Uterus (tissue), 4 donors: ENCODE measurements around the gene PPM1H. TPM values are rescaled to one million over a fixed set of nuclear protein-coding genes. Genes with fewer than 3 reads are reported as not detected.
A peak's percentile ranks its signal among the peaks of the same experiment; 100 is the strongest.

ENCODE experiments used
- DNase-seq, 2 donors: peaks; one replicate each; pipeline ENCODE4 v3.0.0-alpha.2; 2019 to 2020
- H3K27ac ChIP-seq, 2 donors: fragments of 200-600 bp; sonication (generic); 1 replicate in 1 of 2; 2 replicates in 1 of 2; pipeline ENCODE4 v1.5.1; 2016 to 2018
- H3K27me3 ChIP-seq, 2 donors: fragments of 200-600 bp; sonication (generic); one replicate each; pipeline ENCODE4 v1.5.1; 2018 to 2019; ENCODE audit warnings: control low read depth in 1 of 2
- H3K36me3 ChIP-seq, 2 donors: fragments of 200-600 bp; sonication (generic); one replicate each; pipeline ENCODE4 v1.5.1; 2019; ENCODE audit warnings: control low read depth in 1 of 2
- H3K4me1 ChIP-seq, 2 donors: fragments of 200-600 bp; sonication (generic); one replicate each; pipeline ENCODE4 v1.5.1; 2018 to 2019; ENCODE audit warnings: control low read depth in 1 of 2
- H3K4me3 ChIP-seq, 2 donors: fragments of 200-600 bp; sonication (generic); 1 replicate in 1 of 2; 2 replicates in 1 of 2; pipeline ENCODE4 v1.5.1; 2018 to 2019; ENCODE audit warnings: mild to moderate bottlenecking in 1 of 2
- H3K9me3 ChIP-seq, 2 donors: fragments of 200-600 bp; sonication (generic); one replicate each; pipeline ENCODE4 v1.5.1; 2019; ENCODE audit warnings: control low read depth in 1 of 2
- POLR2A ChIP-seq, 2 donors: fragments of 450-650 bp; IDR thresholded peaks; one replicate each; pipeline ENCODE4 v1.6.1; 2016; ENCODE audit warnings: antibody characterized with exemption in 2 of 2, mild to moderate bottlenecking in 1 of 2, moderate library complexity in 1 of 2
- intact Hi-C: fragments of 100-400 bp; cut with DNase I; formaldehyde crosslinking; loops from one replicate; pipeline ENCODE4 v1.15.1; 2023; ENCODE audit warnings: low total_unique reads
- total RNA-seq, 4 donors: library from RNA; depleted of rRNA in 3 of 4; stranded (reverse); fragments of >200 nt in 3 of 4; gene quantifications; one replicate each; pipeline versions ENCODE4 v1.1.0 to v1.2.4, GENCODE V29; 2014 to 2023
- TF ChIP-seq, protein P1 (sequence below), 4 experiments: fragments of 200-600 bp in 2 of 4; fragments of 450-650 bp in 2 of 4; sonication (generic) in 2 of 4; IDR thresholded peaks; one replicate each; pipeline ENCODE4 v1.5.1; 2016 to 2019; ENCODE audit warnings: antibody characterized with exemption in 4 of 4, mild to moderate bottlenecking in 2 of 4, moderate library complexity in 1 of 4
- donor health status: DM: yes; HTN: yes; CAD: no.

The PPM1H gene
- total RNA-seq, 4 donors from 2014 or later, result 2.0 to 24.1 (median 6.6) TPM

DNA sequence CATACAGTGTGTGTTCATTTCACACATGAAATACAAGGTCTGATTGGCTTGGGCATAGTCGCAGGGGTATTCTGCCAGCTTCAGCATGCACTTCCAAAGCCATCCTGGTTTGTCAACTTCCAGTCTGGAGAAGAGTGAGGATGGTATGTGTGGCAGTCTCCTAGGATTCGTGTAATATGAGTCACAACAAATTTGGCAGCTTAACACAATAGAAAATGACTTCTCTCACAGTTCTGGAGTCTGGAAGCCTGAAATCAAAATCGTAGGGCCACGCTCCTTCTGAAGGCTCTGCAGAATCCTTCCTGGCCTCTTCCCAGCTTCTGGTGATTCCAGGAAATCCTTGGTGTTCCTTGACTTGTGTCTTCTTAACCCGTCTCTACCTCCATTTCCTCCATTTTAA lies 167.5 kb downstream of the PPM1H start:
- Histone ChIP-seq H3K27me3 (no peaks in the 10 kb centered on the region), H3K27ac (no peak overlapping the region), H3K36me3 (no peaks in the 10 kb centered on the region), H3K4me3 (no peak overlapping the region), H3K4me1 (no peaks in the 10 kb centered on the region), H3K9me3 (no peaks in the 10 kb centered on the region)
- no peak for DNase-seq
- no peak for TF ChIP-seq POLR2A (IDR thresholded peaks at IDR 0.05)
- TF ChIP-seq, protein P1, sequence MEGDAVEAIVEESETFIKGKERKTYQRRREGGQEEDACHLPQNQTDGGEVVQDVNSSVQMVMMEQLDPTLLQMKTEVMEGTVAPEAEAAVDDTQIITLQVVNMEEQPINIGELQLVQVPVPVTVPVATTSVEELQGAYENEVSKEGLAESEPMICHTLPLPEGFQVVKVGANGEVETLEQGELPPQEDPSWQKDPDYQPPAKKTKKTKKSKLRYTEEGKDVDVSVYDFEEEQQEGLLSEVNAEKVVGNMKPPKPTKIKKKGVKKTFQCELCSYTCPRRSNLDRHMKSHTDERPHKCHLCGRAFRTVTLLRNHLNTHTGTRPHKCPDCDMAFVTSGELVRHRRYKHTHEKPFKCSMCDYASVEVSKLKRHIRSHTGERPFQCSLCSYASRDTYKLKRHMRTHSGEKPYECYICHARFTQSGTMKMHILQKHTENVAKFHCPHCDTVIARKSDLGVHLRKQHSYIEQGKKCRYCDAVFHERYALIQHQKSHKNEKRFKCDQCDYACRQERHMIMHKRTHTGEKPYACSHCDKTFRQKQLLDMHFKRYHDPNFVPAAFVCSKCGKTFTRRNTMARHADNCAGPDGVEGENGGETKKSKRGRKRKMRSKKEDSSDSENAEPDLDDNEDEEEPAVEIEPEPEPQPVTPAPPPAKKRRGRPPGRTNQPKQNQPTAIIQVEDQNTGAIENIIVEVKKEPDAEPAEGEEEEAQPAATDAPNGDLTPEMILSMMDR (IDR thresholded peaks at IDR 0.05), result no peak
- intact Hi-C loops, result no loop called here

DNA sequence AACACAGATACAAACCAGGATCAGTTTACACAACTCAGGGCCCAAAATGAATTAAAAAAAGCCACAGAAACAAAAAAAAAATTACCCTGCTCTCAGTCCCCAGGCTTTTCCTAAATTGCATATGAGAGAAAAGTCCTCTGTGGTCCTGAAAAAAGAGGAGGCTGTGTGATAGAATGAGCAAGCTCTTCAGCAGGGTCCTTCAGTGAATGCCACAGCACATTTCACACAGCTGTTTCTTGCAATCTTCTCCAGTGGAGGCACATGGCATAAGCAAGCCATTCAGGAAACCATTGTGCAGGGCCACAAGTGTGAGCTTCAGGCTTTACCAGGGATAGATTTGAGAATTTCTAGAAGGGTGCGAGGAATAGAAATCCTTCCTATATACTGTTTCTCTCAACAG lies 168.5 kb downstream of the PPM1H start:
- H3K9me3 ChIP-seq, result no peaks in the 10 kb centered on the region
- no peak for DNase-seq
- no peaks in the 10 kb centered on the region for H3K36me3 ChIP-seq
- H3K27me3 ChIP-seq, result no peaks in the 10 kb centered on the region
- no peak overlapping the region for H3K4me3 ChIP-seq
- no peaks in the 10 kb centered on the region for H3K4me1 ChIP-seq
- no peak for TF ChIP-seq POLR2A (IDR thresholded peaks at IDR 0.05)
- TF ChIP-seq, protein P1 (IDR thresholded peaks at IDR 0.05), result no peak
- intact Hi-C loops, result no loop called here
- H3K27ac ChIP-seq, result no peak overlapping the region

DNA sequence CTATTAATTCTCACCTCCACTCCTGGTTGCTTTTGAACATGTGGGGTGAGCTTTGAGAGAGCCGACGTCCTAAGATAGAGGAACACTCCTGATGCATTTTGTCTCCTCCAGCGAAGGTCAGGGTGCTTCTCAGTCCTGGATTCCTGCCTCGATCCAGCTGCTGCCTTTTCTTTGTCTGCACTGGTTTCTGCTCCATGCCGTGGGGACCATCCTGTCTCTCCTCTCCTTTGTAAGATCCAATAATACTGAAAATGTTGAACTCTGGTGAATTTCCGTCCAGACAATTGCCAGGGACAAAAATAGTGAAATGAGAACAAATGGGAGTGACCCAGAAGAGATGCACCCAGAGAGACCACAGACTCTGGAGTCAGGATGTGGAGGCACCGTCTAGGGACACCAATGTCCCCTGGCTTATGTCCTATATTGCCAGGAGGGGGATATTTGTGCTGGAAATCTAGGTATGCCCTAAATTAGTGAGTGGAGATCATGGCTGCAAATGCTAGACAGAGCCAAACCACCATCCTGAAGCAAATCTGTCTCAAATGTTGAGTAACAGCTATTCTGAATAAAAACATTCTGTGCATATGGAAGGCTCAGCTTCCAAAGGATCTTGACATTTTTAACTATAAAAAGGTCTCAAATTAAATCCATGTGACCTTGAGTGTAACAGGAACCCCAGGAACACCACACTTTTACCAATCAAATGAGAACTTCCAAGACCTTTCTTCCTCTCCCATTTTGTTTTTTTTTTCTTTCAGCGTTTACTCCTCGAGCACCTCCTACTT lies 170.9 kb downstream of the PPM1H start:
- Histone ChIP-seq H3K27ac (no peak overlapping the region), H3K9me3 (no peaks in the 10 kb centered on the region), H3K27me3 (no peaks in the 10 kb centered on the region), H3K4me3 (no peak overlapping the region), H3K36me3 (no peaks in the 10 kb centered on the region), H3K4me1 (no peaks in the 10 kb centered on the region)
- intact Hi-C loops, result no loop called here
- TF ChIP-seq, protein P1 (IDR thresholded peaks at IDR 0.05), result no peak
- TF ChIP-seq POLR2A (IDR thresholded peaks at IDR 0.05), result no peak
- peak in 1 of 2 donors; percentile 25 for DNase-seq

DNA sequence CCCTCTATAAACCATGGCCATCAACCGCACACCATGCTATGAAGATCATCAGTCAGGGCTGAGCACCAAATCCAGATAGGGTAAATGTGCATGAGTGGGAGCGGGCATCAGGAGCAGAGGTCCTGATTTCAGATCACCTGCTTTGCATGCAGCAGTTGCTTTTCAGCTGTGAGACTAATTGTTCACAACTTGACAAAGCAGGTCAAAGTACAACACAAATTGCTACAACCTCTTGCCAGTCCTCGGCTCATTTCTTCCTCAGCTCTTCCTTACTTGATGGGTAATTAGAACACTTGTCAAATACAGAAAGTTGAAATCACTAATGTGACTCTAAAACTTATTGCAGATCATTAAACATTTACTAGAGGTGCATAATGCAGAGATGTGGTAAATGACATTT lies 171.6 kb downstream of the PPM1H start:
- Histone ChIP-seq H3K27ac (no peak overlapping the region), H3K4me1 (no peaks in the 10 kb centered on the region), H3K9me3 (no peaks in the 10 kb centered on the region), H3K4me3 (no peak overlapping the region), H3K27me3 (no peaks in the 10 kb centered on the region), H3K36me3 (no peaks in the 10 kb centered on the region)
- intact Hi-C loops, result no loop called here
- DNase-seq, result no peak
- TF ChIP-seq, protein P1 (IDR thresholded peaks at IDR 0.05), result no peak
- TF ChIP-seq POLR2A (IDR thresholded peaks at IDR 0.05), result no peak

DNA sequence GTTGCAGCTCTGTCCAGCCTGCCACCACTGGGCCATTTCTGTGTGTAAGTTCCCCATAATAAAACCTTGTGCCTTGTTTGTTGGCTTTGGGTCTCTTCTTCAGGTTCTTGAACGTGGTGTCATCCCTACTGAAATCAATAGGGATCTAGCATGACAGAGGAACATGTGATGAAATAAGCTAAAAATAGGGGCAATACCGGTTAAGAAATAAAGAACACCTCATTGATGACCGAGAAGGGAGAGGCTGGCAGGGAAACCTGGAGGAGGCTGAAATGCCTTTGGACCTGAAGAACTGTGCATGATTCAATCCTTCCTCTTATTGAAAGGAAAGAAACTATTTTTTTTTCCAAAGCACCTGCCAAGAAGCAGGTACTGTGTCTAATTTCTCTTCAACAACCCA lies 172.3 kb downstream of the PPM1H start:
- intact Hi-C loops, result no loop called here
- Histone ChIP-seq H3K27ac (no peak overlapping the region), H3K9me3 (no peaks in the 10 kb centered on the region), H3K4me1 (no peaks in the 10 kb centered on the region), H3K4me3 (no peak overlapping the region), H3K36me3 (no peaks in the 10 kb centered on the region), H3K27me3 (no peaks in the 10 kb centered on the region)
- TF ChIP-seq POLR2A (IDR thresholded peaks at IDR 0.05), result no peak
- TF ChIP-seq, protein P1 (IDR thresholded peaks at IDR 0.05), result no peak
- no peak for DNase-seq
